Erythroblast (primary cell): ENCODE data around the gene CDC14A.

Experiments used
- DNase-seq, 2 experiments: peaks; one replicate each; lab custom pipeline; 2025; lab: John Stamatoyannopoulos, UW
- GATA1 ChIP-seq: IDR thresholded peaks from 2 replicates; pipeline ENCODE4 v1.6.1; 2011; ENCODE audit warnings: low read depth, mild to moderate bottlenecking, control low read depth, low read length, moderate library complexity
- POLR2A ChIP-seq: IDR thresholded peaks from 2 replicates; pipeline ENCODE4 v1.6.1; 2011; ENCODE audit warnings: mild to moderate bottlenecking, low read length

CDC14A gene

GRCh38 chr1:100536031-100536430 is 183.7 kb downstream of the CDC14A start:
- DNase-seq: no peak
- TF ChIP-seq POLR2A: no peak
- no peak for TF ChIP-seq GATA1

GRCh38 chr1:100538913-100539835 is 186.9 kb downstream of the CDC14A start:
- TF ChIP-seq GATA1 (no peak), POLR2A (no peak)
- peak; percentile 39 to 56 for DNase-seq

GRCh38 chr1:100539836-100540536 is 187.7 kb downstream of the CDC14A start:
- peak; percentile 35 to 56 for DNase-seq
- TF ChIP-seq POLR2A (no peak), GATA1 (no peak)

GRCh38 chr1:100542285-100542684 is 190.0 kb downstream of the CDC14A start:
- no peak for TF ChIP-seq GATA1
- TF ChIP-seq POLR2A: no peak
- DNase-seq: no peak

DNA sequence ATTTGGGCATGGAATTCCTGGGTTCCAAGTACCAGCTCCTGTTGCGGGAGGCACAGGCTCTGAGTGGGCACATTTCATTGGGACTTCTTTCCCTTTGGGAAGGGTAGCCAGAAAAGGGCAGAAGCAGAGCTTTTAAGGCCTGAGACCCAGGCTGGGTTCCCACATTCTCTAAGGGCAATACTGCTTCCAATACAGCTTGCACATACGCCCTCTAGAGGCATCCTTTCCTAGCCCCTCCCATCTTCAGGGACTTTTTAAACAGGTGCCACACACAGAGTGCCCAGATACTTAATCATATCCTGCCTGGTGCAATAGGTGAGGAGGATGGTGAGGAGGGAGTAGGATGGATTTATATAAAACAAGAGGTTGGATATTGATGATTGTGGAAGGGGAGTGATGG is 191.3 kb downstream of the CDC14A start:
- TF ChIP-seq GATA1 (no peak), POLR2A (no peak)
- DNase-seq: peak; percentile 34 to 43

DNA sequence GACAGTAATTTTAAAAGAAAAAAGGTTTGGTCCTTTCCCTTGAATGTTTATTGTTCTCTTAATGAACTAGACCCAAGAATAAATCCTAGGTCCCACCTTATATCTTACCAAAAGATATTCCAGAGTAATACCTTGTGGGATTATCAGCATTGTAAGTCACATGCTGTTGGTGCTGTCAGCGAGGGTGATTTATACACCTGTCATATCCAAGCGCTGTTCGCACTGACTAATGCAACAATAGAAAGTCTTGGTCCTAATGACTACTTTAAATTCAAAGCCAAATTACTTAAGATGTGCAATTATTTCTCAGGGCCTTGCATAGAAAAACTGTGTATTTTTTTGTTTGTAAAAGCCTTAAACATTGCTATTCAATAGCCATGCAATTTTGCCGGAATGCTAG is 192.5 kb downstream of the CDC14A start:
- DNase-seq: no peak
- TF ChIP-seq POLR2A (no peak), GATA1 (no peak)

GRCh38 chr1:100545855-100546254 is 193.5 kb downstream of the CDC14A start:
- TF ChIP-seq POLR2A (no peak), GATA1 (no peak)
- DNase-seq: no peak

DNA sequence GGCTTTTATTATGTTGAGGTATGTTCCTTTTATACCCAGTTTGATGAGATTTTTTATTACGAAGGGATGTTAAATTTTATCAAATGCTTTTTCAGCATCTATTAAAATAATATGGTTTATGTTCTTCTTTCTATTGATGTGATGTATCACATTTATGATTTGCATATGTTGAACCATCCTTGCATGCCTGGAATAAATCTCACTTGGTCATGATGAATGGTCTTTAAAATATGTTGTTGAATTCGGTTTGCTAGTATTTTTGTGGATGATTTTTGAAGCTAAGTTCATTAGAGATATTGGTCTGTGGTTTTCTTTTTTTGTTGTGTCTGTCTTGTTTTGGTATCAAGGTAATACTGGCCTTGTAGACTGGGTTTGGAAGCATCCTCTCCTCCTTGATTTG is 199.7 kb downstream of the CDC14A start:
- DNase-seq: no peak
- no peak for TF ChIP-seq GATA1
- TF ChIP-seq POLR2A: no peak

GRCh38 chr1:100552922-100553321 is 200.6 kb downstream of the CDC14A start:
- no peak for DNase-seq
- no peak for TF ChIP-seq POLR2A
- no peak for TF ChIP-seq GATA1

- no peak for DNase-seq
- TF ChIP-seq GATA1: no peak
- no peak for TF ChIP-seq POLR2A
Observed at GRCh38 chr1:100556181-100556580, 203.9 kb downstream of the CDC14A start.

DNA sequence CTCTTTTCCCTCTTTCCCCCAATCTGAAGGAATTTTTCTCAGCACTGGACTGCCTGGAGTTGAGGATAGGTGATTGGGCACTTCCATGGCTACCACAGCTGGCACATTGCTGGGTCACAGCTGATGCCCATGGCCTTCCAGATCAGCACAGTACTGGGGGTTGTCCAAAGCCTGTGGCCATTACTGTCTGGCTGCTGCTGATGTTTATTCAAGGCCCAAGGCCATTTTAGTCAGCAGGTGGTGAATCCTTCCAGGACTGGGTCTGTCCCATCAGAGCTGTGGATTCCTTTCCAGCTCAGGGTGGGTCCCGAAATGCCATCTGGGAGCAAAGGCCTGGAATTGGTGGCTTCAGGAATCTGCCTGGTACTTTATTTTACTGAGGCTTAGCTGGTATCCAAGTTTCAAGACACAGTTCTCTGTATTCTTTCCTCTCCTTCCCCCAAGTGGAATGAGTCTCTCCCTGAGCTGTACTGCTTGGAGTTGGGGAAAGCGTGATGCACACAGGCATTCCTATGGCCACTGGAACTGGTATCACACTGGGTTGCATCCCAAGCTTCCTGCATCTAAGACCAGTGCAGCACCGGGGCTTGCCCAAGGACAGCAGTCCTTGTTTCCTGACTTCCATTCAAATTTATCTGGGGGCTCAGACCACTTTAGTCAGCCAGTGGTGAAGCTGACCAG is 204.8 kb downstream of the CDC14A start:
- no peak for TF ChIP-seq GATA1
- no peak for TF ChIP-seq POLR2A
- no peak for DNase-seq

DNA sequence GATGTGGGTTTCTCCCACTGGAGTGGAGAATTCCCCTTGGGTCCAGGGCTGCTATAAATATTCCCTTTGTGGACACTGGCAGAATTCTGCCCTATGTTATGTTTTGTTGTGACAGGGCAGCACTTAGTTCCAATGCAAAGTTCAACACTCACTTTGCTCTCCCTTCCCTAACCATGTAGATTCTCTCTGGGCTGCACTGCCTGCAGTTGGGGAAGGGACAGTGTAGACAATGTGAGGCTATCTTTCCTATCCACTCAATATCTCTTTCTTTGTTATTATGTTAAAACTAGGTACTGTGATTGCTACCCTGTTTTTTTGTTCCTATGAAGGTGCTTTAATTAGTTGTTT is 205.3 kb downstream of the CDC14A start:
- DNase-seq: no peak
- TF ChIP-seq GATA1 (no peak), POLR2A (no peak)

DNA sequence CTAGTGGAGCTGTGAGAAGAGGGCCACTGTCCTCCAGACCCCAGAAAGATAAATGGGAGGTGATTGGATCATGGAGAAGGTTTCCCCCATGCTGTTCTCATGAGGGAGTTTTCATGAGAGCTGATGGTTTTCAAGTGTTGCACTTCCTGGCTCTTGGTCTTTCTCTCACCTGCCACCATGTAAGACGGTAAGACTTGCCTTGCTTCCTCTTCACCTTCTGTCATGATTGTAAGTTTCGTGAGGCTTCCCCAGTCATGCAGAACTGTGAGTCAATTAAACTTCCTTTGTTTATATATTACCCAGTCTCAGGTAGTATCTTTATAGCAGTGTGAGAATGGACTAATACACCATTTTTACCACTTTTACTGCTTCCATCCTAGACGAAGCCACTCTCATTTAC is 213.2 kb downstream of the CDC14A start:
- TF ChIP-seq POLR2A (no peak), GATA1 (no peak)
- no peak for DNase-seq
